ENCODE results near the gene MSH3.
A peak's percentile ranks its signal among the peaks of the same experiment; 100 is the strongest.
"Not testable (repeated sequence)": the region's sequence is repeated elsewhere in the genome, so short reads cannot be mapped to it uniquely, and the experiment has no call there.

The MSH3 gene

DNA sequence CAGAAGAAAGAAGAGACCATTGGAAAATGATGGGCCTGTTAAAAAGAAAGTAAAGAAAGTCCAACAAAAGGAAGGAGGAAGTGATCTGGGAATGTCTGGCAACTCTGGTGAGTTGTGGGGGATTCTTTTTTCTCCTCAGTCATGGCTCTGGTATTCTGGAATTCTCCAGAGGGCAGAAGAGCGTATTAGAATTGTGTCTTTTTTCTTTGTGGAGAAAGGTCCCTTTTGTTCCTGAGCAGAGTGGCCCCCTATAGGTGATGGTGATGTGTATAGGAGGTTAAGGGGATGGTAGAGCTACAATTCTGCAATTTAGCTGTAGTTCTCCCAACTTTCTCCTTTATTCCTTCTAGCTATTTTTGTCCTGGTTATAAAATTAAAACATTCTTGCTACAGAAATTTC is 2.0 kb downstream of the MSH3 start:
- DNase-seq (ENCODE audit: low spot score), result no peak

DNA sequence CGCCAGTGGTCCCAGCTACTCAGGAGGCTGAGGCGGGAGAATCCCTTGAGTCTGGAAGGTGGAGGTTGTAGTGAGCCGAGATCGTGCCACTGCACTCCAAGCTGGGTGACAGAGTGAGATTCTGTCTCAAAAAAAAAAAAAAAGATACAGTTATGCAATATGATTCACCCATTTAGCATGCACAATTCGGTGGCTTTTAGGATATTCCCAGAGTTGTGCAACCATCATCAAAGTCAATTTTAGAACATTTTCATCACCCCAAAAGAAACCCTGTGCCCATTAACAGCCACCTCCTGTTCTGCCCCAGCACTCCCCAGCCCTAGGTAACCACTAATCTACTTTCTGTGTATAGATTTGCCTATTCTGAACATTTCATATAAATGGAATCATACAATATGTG is 4.7 kb downstream of the MSH3 start:
- DNase-seq (ENCODE audit: low spot score), result no peak

DNA sequence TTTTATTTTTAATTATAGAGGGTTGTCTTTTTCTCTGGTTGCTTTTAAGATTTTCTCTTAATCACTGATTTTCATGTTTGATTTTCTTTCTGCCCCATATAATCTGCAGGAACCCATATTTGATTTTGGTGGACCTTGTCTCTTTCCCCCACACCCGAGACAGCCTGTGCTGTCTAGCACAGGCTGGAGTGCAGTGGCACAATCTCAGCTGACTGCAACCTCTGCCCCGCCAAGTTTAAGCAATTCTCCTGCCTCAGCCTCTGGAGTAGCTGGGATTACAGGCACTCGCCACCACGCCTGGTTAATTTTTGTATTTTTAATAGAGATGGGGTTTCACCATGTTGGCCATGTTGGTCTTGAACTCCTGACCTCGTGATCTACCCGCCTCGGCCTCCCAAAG is 6.2 kb downstream of the MSH3 start:
- not testable (repeated sequence) for DNase-seq (ENCODE audit: low spot score)

DNA sequence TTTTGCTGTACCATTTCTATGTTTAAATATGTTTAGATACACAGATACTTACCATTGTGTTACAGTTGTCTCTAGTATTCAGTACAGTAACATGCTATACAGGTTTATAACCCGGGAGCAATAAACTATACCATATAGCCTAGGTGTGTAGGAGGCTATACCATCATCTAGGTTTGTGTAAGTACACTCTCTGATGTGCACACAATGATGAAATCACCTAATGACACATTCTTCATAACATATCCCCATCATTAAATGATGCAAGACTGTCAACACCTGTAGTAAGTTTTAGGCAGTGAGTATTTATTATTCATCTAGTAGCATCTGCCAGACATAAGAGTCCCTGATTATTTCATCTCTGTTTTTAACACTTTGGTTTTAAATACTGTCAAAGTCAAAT is 7.7 kb downstream of the MSH3 start:
- DNase-seq (ENCODE audit: low spot score), result no peak

DNA sequence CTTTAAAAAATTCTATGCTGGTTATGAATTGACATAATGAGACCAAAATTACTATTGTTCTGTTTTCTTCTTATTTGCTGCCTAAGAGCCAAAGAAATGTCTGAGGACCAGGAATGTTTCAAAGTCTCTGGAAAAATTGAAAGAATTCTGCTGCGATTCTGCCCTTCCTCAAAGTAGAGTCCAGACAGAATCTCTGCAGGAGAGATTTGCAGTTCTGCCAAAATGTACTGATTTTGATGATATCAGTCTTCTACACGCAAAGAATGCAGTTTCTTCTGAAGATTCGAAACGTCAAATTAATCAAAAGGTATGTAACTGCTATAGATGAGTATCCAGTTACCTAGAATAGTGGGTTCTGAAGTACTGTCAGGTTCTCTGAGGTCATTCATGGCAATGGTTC is 10.6 kb downstream of the MSH3 start:
- DNase-seq (ENCODE audit: low spot score), result no peak

DNA sequence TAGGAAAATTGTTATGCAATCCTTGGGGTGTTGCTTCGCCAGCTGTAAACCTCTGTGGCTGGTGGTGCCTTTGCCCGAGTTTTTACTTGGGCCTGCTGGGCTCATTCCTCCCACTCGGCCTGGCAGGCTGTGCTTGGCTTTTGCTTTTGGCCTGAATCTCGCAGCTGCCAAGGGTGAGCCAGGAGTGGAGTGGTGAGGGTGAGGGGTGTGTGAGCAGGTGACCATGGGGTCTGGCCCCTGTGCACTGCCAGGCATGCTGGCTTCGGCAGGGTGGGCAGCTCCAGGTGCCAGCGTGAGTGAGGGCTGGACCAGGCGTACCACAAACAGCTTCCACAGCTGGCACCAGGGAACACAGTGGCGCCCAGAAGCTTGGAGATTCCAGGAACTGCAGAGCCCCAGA is 12.9 kb downstream of the MSH3 start:
- DNase-seq (ENCODE audit: low spot score), result no peak

DNA sequence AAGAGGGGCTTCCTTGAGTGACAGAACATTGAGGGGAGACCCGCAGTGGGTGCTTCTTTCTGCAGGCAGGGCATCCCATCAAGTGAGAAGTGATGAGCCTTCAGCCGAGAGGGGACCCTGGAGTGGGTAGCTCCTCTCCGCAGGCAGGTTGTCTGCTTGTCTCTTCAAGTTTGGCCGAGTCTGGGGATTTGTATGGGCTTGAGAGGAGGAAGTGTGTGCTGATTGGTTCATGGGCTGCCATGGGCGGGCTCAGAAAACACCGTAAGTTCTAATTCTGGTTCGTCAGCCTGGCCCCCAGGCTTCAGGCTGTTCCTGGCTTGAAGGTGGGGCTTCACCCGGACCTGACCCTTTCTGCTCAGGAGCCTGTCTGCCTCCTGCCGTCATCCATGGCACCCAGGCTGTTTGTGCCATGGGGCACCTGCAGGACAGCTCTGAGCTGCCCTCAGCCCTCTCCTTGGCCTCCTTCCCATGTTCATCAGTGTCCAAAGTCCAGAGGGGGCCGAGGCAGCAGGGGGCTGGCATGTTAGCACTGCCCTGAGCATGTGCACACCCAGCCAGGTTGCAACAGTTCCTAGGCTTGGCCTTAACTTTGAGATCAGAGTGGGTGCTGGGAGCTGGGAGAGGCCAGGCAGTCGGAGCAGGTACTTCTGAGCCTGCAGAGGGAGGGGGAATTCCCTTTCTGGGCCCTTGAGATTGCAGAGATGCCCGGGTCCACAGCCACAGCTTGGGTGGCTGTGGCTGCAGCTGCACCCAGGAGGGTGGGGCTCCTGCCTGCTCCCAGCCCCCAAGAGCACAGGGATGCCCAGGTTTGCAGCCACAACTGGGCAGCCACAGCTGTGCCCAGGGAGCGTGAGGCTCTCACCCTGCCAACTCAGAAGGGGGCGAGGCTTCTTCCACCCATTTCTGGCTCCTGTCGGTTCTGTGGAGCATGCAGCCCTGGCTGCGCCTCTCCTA is 13.8 kb downstream of the MSH3 start:
- no peak for DNase-seq (ENCODE audit: low spot score)

DNA sequence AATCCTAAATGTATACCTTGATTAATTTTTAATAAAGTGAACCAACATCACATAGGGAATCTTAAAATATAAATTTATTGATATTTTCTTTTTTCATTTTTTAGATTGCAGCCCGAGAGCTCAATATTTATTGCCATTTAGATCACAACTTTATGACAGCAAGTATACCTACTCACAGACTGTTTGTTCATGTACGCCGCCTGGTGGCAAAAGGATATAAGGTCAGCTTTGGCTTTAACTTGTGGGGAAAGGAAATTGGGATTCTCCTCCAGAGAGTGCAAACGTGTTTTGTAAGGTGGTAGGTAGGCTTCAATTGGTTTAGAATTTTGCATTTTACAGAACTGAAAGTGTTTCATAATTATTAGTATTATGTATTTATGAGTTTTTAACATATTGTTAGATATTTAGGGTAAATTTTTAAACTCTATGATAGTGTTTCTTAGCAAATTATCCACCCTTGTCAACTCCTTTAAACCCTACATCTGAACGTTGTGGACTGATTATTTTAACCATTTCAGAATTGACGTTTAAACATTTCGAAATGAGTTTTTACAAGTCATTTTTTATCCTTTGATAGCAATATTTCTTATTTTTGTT is 17.8 kb downstream of the MSH3 start:
- DNase-seq (ENCODE audit: low spot score), result peak; percentile 61

DNA sequence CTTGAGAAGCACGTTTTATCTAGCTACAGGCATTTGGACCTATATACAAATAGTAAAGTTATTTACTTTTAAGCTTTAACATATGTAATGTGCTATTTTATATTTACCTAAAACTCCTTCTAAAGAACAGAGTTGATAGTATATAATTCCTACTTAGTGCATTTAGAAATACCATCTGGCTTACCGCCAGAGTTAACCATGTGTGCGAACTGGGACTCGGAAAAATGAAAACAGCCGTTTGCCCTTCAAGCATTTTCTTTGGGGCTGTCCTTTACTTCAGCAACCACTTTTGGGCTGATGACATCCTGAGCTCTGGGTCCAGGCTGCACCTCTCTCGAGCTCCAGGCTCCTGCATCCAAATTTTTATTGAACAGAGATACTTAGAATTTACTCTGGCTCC is 22.3 kb downstream of the MSH3 start:
- DNase-seq (ENCODE audit: low spot score), result no peak

DNA sequence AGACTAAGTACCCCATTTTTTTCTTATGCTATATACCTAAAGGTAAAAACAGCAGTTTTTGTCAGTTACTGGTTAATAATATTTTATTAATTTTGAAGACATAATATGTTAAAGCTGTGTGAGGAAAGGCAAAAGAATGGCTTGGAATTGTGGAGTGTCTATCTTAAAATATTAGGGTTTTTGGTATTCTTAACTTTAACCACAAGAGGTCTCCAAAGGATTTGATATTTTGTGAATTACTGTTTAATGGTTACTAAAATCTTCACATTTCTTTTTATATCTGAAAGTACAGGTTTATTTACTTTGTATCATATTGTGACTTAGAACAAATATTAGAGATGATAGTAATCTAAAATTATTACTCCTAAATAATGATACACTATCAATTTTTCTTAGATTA is 32.3 kb downstream of the MSH3 start:
- no peak for DNase-seq (ENCODE audit: low spot score)

DNA sequence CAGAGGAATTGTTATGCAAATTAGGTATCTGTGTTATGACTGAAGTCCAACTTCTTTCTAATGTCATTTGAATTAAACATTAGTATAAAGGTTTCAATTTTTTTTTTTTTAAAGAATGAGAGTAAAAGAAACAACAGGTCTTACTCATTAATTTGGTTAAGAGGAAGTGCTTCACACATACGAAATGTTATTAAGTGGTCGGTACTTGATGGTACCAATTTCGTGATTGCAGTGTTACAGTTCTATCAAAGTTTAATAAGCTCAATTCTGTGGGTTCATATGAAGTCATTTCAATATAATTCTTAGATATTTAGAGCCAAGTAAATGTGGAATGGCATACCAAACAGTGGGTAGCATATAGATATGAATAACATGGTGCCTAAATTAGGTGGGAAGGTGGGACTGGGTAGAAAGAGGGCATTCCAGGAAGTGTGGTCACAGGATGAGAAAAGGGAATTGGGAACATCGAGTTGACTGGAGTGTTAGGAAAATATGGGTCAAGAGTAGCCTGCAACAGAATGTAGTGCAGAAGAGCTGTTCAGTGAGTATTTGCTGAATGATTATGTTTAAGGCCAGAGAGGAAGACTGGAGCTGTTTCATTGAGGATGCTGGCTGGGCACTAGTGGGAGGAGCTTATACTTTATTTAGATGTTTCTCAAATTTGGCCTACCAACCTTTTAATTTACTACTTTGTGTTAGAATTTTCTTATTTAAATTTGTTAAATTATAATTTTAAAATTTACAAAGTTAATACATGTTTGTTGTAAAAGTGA is 34.4 kb downstream of the MSH3 start:
- no peak for DNase-seq (ENCODE audit: low spot score)

DNA sequence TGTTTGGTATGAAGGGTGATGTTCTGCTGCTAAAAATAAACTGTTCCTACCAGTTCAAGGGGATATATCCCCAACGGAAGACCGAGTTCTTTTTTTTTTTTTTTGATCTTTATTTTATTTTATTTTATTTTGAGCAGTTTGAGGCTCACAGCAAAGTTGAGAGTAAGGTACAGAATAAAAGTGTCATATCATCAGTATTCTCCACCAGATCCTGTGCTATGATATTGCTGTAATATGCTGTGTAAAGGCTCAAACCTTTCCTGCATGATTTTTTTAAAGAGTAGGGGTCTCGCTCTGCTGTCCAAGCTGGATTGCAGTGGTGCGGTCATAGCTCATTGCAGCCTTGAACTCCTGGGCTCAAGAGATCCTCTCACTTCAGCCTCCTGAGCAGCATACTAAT is 35.2 kb downstream of the MSH3 start:
- no peak for DNase-seq (ENCODE audit: low spot score)

DNA sequence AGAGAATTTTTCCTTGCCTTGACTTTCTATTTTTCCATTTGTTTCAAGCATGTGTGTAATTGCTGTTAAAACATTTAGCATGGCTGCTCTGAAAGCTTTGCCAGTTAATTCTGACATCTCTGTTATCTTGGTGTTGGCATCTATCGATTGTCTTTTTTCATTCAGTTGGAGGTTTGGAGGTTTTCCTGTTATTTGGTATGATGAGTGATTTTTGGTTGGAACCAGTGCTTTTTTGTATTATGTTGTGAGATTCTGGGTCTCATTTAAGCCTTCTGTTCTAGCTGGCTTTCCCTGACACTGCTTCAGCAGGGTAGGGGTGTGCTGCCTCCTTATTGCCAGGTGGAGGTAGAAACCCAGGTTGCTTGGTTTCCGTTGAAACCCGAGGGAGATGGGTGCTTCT is 41.2 kb downstream of the MSH3 start:
- no peak for DNase-seq (ENCODE audit: low spot score)

DNA sequence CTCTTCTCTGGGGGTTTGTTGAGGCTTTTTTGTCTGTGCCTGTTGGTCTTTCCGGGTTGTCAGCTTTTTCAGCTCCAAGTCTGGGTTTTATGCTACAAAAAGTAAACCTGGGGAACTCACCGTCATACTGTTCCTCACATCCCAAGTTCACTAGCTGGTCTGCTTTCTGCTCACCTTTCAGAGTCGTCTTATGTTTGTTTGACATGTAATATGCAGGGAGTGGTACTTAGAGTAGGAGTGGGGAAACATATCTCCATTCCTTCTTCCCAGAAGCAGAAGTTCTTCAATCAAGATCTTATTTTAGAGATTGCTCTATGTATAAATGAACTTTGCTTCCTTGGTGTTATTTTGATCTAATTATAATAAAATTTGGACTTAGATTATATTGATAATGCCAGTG is 42.0 kb downstream of the MSH3 start:
- DNase-seq (ENCODE audit: low spot score), result no peak

DNA sequence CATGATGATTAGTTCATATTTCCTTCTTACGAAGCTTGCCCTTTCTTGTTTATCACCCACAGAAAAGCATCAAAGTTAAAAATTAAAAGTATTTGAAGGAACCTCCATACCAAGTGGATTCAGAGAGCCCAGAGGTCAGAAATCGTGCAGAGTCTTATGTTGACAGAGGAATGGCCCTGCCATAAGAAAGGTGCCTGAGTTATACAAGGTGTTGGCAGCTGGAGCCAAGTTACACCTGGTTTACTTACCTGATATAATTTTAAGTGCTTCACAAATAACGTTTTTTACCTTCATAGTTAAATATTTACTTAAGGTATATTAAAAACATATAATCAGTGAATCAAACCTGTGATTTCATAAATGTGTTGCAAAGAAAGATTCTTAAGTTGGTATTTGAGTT is 42.6 kb downstream of the MSH3 start:
- DNase-seq (ENCODE audit: low spot score), result no peak

DNA sequence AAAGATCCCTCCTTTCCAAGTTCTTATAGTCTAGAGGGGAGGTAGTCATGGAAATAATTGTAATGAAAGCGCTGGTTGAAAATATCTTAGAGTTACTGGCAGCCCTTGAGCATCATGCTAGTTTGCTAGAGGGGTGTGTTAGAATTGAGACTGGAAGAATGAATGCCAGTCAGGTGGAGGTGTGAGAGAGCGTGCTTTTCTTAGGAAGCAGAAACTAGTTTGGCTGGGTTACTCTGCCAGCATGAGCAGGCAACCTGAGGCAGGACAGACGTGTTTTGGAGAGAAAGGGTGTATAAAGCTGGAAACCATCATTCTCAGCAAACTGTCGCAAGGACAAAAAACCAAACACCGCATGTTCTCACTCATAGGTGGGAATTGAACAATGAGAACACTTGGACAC is 43.9 kb downstream of the MSH3 start:
- no peak for DNase-seq (ENCODE audit: low spot score)

DNA sequence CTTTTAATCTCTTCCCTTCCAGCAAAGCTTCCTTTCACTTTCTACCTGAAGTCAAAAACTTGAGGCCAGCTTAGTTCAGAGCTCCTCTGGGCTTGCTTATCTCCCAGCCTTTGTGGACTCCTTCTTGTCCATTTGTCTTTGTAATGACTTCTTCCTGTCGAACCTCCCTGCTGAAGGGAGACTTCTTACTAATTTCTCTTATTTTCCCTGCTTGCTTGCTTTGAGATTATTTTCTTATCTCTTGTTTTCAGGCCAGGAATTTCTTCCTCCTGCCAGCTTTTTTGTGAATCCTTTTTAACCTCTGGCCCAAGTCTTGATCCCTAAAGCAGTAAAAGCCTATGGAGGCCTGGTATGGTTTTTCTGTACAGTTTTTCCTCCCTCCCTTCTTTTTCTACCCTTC is 47.1 kb downstream of the MSH3 start:
- no peak for DNase-seq (ENCODE audit: low spot score)

DNA sequence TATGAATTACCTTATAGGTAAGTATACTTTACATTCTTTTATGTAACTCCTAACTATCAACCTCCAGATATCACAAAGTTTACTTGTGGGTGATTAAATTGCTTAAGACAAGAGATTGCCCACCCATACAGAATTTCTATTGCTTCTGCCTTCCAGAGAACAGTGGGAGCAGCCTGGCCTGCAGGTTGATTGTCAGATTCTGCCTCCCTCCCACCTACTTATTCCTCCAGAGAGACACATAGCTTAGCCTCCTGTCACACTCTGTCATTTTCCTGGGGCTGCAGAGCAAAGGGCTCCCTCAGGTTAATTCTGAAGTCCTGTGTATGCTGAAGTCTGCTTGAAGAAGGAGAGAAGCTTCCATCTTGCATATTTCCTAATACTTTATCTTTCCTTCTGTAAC is 48.8 kb downstream of the MSH3 start:
- DNase-seq (ENCODE audit: low spot score), result no peak

DNA sequence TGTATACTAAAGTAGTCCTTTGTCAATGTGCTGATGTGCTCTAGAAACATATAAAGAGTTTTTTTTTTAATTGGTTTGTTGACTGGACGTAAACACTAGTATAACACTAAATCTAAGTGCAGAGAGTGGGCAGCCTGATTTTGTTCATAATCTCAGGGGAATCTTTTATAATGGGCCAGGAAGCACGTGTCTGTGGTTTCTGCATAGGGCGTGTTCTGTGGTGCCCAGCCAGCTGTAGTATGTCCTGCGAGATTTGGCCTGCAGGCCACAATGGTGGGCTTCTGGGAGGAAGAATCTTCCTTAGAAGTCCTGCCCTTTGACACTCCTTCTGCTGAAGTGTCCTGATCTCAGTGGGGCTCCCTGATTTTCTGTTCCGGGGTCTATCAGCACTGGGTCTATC is 49.3 kb downstream of the MSH3 start:
- DNase-seq (ENCODE audit: low spot score), result no peak

DNA sequence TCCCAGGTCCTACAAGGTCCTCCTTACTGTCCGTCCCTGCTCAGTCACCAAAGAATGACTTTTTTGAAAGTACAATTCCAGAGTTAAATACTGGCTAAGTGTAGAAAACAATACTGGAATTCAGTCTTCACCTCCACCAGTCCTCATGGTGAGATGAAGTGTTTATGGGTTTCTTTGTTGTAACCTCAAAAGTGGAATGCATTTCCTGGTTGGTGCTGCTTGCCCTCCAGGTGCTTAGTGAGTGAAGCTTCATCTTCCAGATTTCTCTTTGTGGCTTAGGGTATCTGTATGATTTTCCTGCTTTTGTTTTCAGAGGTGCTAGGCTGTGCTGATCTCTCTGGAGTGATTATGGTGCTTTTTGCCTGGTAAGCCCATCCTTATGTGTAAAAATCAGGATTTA is 49.8 kb downstream of the MSH3 start:
- no peak for DNase-seq (ENCODE audit: low spot score)

DNA sequence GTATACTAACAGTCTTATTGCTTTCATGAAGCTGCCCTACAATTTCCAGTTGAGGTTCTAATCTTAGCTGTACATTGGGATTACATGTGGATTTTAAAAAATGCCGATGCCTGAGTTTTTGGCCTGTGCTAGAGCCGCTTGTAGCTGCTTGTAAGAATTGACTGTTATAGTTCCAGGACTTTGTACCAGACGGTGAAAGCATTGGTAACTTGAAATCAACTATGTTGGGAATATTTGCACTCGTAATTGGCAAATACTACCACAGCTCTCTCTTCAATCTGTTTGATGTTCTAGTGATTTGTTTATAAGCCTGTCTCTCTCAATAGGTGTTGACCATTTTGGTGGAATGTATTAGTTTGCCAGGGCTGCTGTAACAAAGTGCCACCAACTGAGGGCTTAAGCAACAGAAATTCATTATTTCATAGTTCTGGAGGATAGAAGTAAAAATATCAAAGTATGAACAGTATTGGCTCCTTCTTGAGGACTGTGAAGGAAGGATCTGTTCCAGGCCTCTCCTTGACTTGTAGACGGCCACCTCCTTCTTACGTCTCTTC is 50.8 kb downstream of the MSH3 start:
- no peak for DNase-seq (ENCODE audit: low spot score)

DNA sequence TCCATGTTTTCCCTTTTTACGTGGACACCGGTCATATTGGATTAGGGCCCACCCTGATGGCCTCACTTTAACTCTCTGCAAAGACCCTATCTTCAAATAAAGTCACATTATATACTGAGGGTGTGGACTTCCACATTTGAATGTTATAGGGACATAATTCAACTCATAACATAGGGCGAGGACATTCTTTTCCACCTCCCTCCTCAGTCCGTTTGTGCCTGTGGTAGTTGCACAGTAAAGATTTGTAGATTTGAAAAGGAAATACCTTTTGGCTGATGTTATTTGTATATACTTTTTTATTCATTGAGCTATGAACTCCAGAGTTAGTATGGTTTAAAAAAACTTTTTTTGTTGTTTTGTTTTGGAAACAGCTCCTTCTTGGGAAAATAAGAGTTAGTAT is 51.3 kb downstream of the MSH3 start:
- no peak for DNase-seq (ENCODE audit: low spot score)
